HG03521 (cell line): Measurements from ENCODE around the gene PRCD.
"Not testable (repeated sequence)": the region's sequence is repeated elsewhere in the genome, so short reads cannot be mapped to it uniquely, and the experiment has no call there.

Experiments
- ATAC-seq: cut with Tn5 transposase; IDR thresholded peaks from one replicate; pipeline ENCODE4 v1.9.1; 2021; ENCODE audit warnings: mild to moderate bottlenecking, moderate library complexity; ENCODE audit not compliant: unreplicated experiment

PRCD gene

GRCh38 chr17:76502341-76503211 lies 37.3 kb upstream of the PRCD start:
- no peak for ATAC-seq

GRCh38 chr17:76504117-76504516 lies 35.7 kb upstream of the PRCD start:
- no peak for ATAC-seq

GRCh38 chr17:76506408-76507345 lies 33.2 kb upstream of the PRCD start:
- no peak for ATAC-seq

GRCh38 chr17:76508472-76509063 lies 31.3 kb upstream of the PRCD start:
- ATAC-seq = not testable (repeated sequence)

GRCh38 chr17:76510831-76511244 lies 29.0 kb upstream of the PRCD start:
- ATAC-seq = no peak

GRCh38 chr17:76511668-76512365 lies 28.0 kb upstream of the PRCD start:
- no peak for ATAC-seq

- no peak for ATAC-seq
Measured at GRCh38 chr17:76512366-76513305, 27.2 kb upstream of the PRCD start.

GRCh38 chr17:76513306-76513692 lies 26.5 kb upstream of the PRCD start:
- no peak for ATAC-seq

GRCh38 chr17:76514355-76514754 lies 25.5 kb upstream of the PRCD start:
- not testable (repeated sequence) for ATAC-seq

- peak; percentile 47 for ATAC-seq
Measured at GRCh38 chr17:76515274-76515949, 24.4 kb upstream of the PRCD start.

- no peak for ATAC-seq
Measured at GRCh38 chr17:76517638-76518038, 22.2 kb upstream of the PRCD start.

GRCh38 chr17:76519048-76519966 lies 20.5 kb upstream of the PRCD start:
- ATAC-seq = no peak

- no peak for ATAC-seq
Measured at GRCh38 chr17:76521262-76521661, 18.6 kb upstream of the PRCD start.

- ATAC-seq = not testable (repeated sequence)
Measured at GRCh38 chr17:76521683-76522082, 18.2 kb upstream of the PRCD start.

GRCh38 chr17:76523084-76524037 lies 16.5 kb upstream of the PRCD start:
- peak; percentile 57 for ATAC-seq

GRCh38 chr17:76524598-76525512 lies 15.0 kb upstream of the PRCD start:
- no peak for ATAC-seq
